RCC 7860 (cell line): ENCODE measurements around the gene SSBP1.
"Not testable (repeated sequence)": the region's sequence is repeated elsewhere in the genome, so short reads cannot be mapped to it uniquely, and the experiment has no call there.

ENCODE experiments used
- DNase-seq: peaks from one replicate; pipeline ENCODE4 v3.0.0-alpha.2; 2015; ENCODE audit warnings: low spot score
- FAIRE-seq: peaks from 2 replicates; lab custom pipeline; 2012; peaks lifted over from hg19 to GRCh38; lab: Jason Lieb, UNC

Gene SSBP1

DNA sequence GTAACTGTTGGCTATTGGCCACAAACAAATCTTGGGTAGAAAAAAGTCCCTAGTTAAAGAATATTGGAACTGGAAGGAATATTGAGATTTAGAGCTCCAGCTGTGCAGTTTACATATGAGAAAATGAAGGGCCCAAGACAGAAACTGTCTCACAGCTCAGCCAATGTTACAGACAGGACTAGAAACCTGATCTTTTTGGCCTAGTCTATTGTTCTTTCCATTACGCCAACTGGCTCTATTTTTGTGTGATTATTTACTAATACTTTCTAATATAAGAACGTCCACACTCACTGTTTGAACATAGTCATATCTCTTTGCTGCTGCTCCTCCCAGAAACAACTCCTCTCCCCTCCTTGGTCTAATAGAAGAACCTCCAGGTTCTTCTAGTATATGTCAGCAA is 28.8 kb upstream of the SSBP1 start:
- DNase-seq (no peak), FAIRE-seq (no peak)

- DNase-seq = no peak
- no peak for FAIRE-seq
Observed at GRCh38 chr7:141709749-141710148, 28.4 kb upstream of the SSBP1 start.

GRCh38 chr7:141710301-141710700 is 27.9 kb upstream of the SSBP1 start:
- no peak for DNase-seq
- no peak for FAIRE-seq

GRCh38 chr7:141712603-141713255 is 25.4 kb upstream of the SSBP1 start:
- FAIRE-seq = no peak
- DNase-seq = no peak

- no peak for FAIRE-seq
- no peak for DNase-seq
Observed at GRCh38 chr7:141713890-141714289, 24.3 kb upstream of the SSBP1 start.

GRCh38 chr7:141714571-141714970 is 23.6 kb upstream of the SSBP1 start:
- DNase-seq (no peak), FAIRE-seq (no peak)

DNA sequence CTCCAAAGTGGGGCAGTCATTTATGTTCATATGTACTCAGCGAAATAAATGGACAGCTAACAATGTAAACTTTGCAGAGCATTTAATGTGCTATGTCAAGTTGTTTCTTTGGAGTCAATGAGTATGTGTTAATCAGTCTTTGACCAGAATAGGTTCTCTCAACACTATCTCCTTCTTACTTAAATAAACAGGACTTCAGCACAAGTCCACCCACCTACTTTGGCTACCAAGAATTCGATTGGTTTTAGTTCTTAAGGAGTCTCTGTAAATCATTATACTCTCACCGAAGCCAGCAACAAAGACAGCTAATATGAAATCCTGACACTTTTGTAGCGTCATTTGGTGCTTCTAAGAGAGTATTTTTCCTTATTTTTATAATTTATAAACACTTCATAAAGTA is 23.1 kb upstream of the SSBP1 start:
- FAIRE-seq (no peak), DNase-seq (no peak)

GRCh38 chr7:141715794-141716689 is 22.1 kb upstream of the SSBP1 start:
- DNase-seq (no peak), FAIRE-seq (no peak)

- no peak for DNase-seq
- FAIRE-seq = no peak
Observed at GRCh38 chr7:141717450-141717849, 20.7 kb upstream of the SSBP1 start.

DNA sequence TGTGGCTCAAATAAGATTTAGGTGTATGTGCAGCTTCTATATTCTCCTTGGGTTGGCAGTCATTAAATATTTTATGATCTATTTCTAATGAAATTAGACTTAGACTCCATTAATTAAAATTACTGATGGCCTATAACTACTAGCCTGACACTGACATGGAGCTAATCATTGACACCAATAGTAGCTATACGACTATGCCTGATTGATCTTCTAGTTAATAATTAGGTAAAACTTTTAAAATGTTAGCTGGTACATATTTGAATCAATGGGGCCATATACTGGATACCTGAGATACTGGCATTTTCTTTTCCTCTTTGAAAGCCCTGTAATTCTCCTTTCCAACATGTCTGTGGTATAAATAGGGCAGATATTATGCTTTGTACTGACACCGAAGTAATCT is 15.6 kb upstream of the SSBP1 start:
- no peak for FAIRE-seq
- no peak for DNase-seq

DNA sequence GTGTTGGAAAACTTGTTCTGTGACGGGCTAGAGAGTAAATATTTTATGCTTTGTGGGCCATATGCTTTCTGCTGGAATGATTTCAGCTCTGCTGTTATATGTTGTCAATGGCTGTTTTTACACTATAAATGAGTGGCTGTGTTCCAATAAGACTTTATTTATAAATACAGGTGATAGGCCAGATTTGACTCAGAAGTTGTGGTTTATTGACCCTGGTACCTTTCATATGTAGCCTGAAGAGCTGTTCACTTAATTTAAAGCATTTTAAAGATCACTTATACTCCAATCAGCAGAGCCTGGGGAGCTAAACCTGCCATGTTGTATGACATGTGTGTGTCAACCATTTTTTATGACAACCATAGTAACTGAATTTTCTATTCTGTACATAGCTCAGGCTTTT is 9.1 kb upstream of the SSBP1 start:
- no peak for FAIRE-seq
- DNase-seq = no peak

DNA sequence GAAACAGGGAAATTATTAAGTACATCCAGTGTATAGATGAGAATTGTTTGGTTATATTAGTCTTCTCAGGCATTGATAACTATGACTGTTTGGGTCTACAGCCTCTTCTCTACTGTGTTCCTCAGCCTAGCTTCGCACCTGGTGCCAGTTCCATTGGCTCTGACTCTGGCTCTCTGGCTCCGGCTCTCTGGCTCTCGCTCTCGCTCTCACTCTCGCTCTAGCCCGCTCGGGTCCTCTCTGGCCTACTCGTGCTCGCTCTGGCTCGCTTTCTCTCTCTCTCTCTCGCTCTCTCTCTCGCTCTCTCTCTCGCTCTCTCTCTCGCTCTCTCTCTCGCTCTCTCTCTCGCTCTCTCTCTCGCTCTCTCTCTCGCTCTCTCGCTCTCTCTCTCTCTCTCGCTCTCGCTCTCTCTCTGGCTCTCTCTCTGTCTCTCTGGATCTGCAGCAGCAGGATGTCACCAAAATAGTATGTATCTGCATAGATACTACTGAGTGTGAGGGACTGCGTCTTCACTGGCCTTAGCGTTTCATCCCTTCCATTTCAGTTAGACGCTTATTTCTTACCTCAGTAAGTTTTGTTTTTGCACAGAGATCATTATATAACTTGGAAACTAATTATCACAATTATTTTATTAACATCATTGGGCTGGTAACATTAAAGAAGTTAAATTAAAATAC is 6.5 kb upstream of the SSBP1 start:
- FAIRE-seq (no peak), DNase-seq (no peak)

DNA sequence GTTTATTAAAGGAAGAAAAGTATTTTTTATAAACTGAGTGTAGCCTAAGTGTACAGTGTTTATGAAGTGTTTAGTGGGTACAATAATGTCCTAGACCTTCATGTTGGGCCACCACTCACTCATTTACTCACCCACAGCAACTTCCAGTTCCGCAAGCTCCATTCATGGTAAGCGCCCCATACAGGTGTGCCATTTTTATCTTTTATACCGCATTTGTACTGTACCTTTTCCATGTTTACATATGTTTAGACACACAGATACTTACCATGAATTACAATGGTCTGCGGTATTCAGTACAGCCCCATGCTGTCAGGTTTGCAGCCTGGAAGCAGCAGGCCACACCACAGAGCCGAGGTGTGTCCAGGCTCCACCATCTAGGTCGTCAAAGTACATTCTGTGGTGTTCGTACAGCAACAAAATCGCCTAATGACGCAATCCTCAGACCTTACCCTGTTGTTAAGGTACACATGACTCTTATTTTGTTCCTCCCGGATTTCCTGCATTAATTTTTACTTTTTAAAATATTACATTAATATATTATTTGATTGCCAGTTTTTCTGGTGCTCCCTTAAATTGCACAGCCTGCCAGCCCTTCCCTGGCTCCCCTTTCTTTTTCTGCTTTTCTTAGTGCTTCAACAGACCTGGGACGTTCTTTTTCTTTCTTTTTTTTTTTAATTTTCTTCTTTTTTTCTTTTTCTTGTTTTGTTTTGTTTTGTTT is 881 bp upstream of the SSBP1 start:
- no peak for DNase-seq
- no peak for FAIRE-seq

GRCh38 chr7:141738592-141739013 is 445 bp downstream of the SSBP1 start:
- DNase-seq = no peak
- FAIRE-seq = no peak

DNA sequence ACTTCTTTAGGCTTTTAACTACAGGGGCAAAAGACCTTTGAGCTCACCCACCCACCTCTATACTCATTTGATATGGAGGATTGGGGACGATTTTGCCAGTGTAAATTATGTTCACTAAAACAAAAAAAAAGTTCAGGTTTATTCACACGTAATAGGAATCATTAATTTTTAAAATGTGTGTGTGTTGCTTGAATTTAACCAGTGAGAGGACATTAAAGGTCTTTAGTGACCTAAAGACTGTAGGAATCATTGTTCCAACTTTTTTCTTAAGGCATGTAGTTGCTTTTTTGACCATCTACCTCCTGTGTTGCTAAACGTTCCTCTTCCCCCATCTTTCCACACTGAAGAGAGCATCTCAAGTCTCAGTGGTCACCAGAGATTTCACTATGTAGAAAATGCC is 1.1 kb downstream of the SSBP1 start:
- no peak for FAIRE-seq
- DNase-seq = no peak

GRCh38 chr7:141742229-141742628 is 4.1 kb downstream of the SSBP1 start:
- FAIRE-seq (no peak), DNase-seq (no peak)

DNA sequence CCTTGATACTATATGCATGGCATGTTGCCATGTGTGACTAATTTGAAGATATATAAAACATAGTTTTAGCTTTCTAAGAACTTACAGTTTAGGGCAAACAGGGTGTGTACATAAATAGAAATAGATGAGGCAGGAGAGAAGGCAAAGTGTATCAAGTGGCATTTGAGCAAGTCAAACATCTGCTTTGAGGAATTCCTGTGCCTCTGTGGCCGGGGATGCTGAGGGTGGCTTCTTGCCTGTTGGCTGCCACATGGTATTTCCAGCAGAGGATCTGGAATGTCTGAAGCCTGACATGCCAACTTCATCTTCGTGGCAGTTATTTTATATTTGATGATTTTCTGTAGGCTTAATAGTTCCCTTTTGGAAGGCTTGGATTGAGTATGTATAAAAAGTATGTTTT is 6.0 kb downstream of the SSBP1 start:
- DNase-seq = no peak
- FAIRE-seq = no peak

- FAIRE-seq (no peak), DNase-seq (peak; percentile 42)
Observed at GRCh38 chr7:141748396-141748795, 10.2 kb downstream of the SSBP1 start.

DNA sequence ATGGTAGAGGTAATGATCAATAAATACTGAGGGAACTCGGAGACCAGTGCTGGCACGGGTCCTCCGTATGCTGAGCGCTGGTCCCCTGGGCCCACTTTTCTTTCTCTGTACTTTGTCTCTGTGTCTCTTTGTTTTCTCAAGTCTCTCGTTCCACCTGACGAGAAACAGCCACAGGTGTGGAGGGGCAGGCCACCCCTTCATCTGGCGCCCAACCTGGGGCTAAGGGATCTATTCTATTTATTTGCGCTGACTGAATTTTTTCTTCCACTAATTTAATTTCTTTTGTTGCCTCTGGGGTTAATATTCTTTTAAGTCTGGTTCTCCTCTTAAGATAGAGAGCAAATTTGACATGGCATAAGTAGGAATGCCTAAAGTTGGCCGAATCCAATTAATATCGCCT is 13.7 kb downstream of the SSBP1 start:
- not testable (repeated sequence) for FAIRE-seq, DNase-seq

DNA sequence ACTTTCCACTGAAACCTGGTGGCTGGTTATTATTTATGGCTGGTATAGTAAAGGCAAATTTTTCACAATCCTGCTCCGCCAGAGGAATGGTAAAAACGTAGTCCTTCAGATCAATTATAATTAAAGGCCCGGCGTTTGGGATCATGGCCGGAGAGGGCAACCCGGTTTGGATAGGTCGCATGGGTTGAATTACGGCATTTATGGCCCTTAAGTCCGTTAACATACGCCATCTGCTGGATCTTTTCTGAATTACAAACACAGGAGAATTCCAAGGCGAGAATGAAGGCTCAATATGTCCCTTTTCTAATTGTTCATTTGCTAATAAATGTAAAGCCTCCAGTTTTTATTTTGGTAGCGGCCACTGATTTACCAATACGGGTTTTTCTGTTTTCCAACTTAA is 14.5 kb downstream of the SSBP1 start:
- FAIRE-seq (no peak), DNase-seq (no peak)

- DNase-seq (peak; percentile 23), FAIRE-seq (no peak)
Observed at GRCh38 chr7:141754939-141755338, 16.8 kb downstream of the SSBP1 start.
